ENCODE results near the gene SLC35A4.

DNA sequence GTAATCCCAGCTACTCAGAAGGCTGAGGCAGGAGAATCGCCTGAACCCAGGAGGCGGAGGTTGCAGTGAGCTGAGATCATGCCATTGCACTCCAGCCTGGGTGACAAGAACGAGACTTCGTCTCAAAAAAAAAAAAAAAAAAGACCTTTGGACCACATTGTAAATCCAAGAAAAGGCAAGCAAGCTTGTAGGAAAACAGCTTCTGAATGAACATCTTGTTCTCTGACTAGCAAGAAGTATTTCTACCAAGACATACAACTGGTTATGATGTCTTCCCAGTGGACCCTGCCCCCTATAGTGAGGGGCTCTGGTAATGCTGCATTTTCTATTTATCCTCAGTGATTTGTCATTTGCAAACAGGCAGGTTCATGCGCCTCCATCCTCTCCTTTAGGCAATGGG lies 21.7 kb upstream of the SLC35A4 start:
- TF ChIP-seq, protein P1, sequence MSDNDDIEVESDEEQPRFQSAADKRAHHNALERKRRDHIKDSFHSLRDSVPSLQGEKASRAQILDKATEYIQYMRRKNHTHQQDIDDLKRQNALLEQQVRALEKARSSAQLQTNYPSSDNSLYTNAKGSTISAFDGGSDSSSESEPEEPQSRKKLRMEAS (IDR thresholded peaks at IDR 0.05), result no peak
- TF ChIP-seq CEBPB (IDR thresholded peaks at IDR 0.05) (no peak), EP300 (IDR thresholded peaks at IDR 0.05; ENCODE audit: borderline replicate concordance) (no peak), TEAD4 (IDR thresholded peaks at IDR 0.05) (no peak), RAD21 (IDR thresholded peaks at IDR 0.05; ENCODE audit: low read depth) (no peak), FOXM1 (IDR thresholded peaks at IDR 0.05; ENCODE audit: borderline replicate concordance, low read depth) (no peak), EGR1 (IDR thresholded peaks at IDR 0.05) (no peak), YY1 (IDR thresholded peaks at IDR 0.05; ENCODE audit: low read depth) (no peak), TCF12 (IDR thresholded peaks at IDR 0.05; ENCODE audit: low read depth) (no peak), ZBTB7A (IDR thresholded peaks at IDR 0.05; ENCODE audit: low read depth) (no peak)
- TF ChIP-seq, protein P2, sequence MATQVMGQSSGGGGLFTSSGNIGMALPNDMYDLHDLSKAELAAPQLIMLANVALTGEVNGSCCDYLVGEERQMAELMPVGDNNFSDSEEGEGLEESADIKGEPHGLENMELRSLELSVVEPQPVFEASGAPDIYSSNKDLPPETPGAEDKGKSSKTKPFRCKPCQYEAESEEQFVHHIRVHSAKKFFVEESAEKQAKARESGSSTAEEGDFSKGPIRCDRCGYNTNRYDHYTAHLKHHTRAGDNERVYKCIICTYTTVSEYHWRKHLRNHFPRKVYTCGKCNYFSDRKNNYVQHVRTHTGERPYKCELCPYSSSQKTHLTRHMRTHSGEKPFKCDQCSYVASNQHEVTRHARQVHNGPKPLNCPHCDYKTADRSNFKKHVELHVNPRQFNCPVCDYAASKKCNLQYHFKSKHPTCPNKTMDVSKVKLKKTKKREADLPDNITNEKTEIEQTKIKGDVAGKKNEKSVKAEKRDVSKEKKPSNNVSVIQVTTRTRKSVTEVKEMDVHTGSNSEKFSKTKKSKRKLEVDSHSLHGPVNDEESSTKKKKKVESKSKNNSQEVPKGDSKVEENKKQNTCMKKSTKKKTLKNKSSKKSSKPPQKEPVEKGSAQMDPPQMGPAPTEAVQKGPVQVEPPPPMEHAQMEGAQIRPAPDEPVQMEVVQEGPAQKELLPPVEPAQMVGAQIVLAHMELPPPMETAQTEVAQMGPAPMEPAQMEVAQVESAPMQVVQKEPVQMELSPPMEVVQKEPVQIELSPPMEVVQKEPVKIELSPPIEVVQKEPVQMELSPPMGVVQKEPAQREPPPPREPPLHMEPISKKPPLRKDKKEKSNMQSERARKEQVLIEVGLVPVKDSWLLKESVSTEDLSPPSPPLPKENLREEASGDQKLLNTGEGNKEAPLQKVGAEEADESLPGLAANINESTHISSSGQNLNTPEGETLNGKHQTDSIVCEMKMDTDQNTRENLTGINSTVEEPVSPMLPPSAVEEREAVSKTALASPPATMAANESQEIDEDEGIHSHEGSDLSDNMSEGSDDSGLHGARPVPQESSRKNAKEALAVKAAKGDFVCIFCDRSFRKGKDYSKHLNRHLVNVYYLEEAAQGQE (IDR thresholded peaks at IDR 0.05; ENCODE audit: low read depth), result no peak
- TF ChIP-seq, protein P3, sequence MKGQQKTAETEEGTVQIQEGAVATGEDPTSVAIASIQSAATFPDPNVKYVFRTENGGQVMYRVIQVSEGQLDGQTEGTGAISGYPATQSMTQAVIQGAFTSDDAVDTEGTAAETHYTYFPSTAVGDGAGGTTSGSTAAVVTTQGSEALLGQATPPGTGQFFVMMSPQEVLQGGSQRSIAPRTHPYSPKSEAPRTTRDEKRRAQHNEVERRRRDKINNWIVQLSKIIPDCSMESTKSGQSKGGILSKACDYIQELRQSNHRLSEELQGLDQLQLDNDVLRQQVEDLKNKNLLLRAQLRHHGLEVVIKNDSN (IDR thresholded peaks at IDR 0.05), result no peak

Data from Ishikawa (cell line).